Right lobe of liver (tissue), 6 donors: ENCODE measurements around the gene FTSJ1. TPM values are rescaled to one million over a fixed set of nuclear protein-coding genes. Genes with fewer than 3 reads are reported as not detected.
A peak's percentile ranks its signal among the peaks of the same experiment; 100 is the strongest.

Source experiments
- ATAC-seq, 4 donors: fragments of 200-7000 bp; cut with Tn5 transposase; one replicate each; pipeline ENCODE4 v1.9.1; 2020; ENCODE audit warnings: mild to moderate bottlenecking in 4 of 4, moderate library complexity in 4 of 4
- DNase-seq, 3 donors: peaks; one replicate each; pipeline ENCODE4 v3.0.0-alpha.2; 2020
- H3K27ac ChIP-seq, 3 donors: fragments of 200-600 bp; one replicate each; pipeline ENCODE4 v1.8.0; 2022
- H3K27me3 ChIP-seq, 2 donors: fragments of 200-600 bp; one replicate each; pipeline ENCODE4 v1.8.0; 2022
- H3K36me3 ChIP-seq, 4 donors: fragments of 200-600 bp; sonication (generic) in 1 of 4; one replicate each; pipeline versions ENCODE4 v1.5.1 to v1.8.0; 2017 to 2022; ENCODE audit warnings: control low read depth in 1 of 4
- H3K4me1 ChIP-seq, 4 donors: fragments of 200-600 bp; sonication (generic) in 1 of 4; one replicate each; pipeline versions ENCODE4 v1.5.1 to v1.8.0; 2017 to 2022; ENCODE audit warnings: control low read depth in 1 of 4
- H3K4me3 ChIP-seq, 3 donors: fragments of 200-600 bp; one replicate each; pipeline ENCODE4 v1.8.0; 2022
- H3K9me3 ChIP-seq, 4 donors: fragments of 200-600 bp; sonication (generic) in 1 of 4; one replicate each; pipeline versions ENCODE4 v1.5.1 to v1.8.0; 2017 to 2022; ENCODE audit warnings: control low read depth in 1 of 4
- POLR2A ChIP-seq: fragments of 450-650 bp; IDR thresholded peaks from one replicate; pipeline ENCODE4 v1.6.1; 2017; ENCODE audit warnings: antibody characterized with exemption, mild to moderate bottlenecking
- WGBS: methylation state at CpG from one replicate; pipeline ENCODE4 v1.1.6; 2018; ENCODE audit warnings: low coverage, low lambda C conversion rate; ENCODE audit not compliant: insufficient coverage; ENCODE audit errors: missing lambda C conversion rate; 5-methylcytosine and 5-hydroxymethylcytosine counted together
- intact Hi-C, 2 donors: fragments of 100-400 bp; cut with DNase I; formaldehyde crosslinking; loops; one replicate each; pipeline versions ENCODE4 v1.11.2 to v1.14.1; 2022
- total RNA-seq, 6 experiments: library from RNA; depleted of rRNA in 2 of 6; stranded (reverse); fragments of >200 nt in 2 of 6; fragmentation: NEBNext Ultra II Directional in 3 of 6; extraction: Animal tissue kit (Norgen Biotek cat#: 25700) in 3 of 6; gene quantifications; one replicate each; pipeline versions ENCODE4 v1.1.0 to v1.2.4, GENCODE V29; 2016 to 2023
- TF ChIP-seq, protein P1 (sequence below), 4 donors: fragments of 200-600 bp in 3 of 4; fragments of 450-650 bp in 1 of 4; IDR thresholded peaks; one replicate each; pipeline versions ENCODE4 v1.5.1 to v1.8.0; 2016 to 2022; ENCODE audit warnings: antibody characterized with exemption in 4 of 4, mild to moderate bottlenecking in 2 of 4
- donor health status: DM: no; HTN: yes; CAD: no.
- donor health status: DM: no; HTN: no; CAD: no.
- donor health status: DM: no; HTN: no; CAD: no.
- donor health status: DM: no; HTN: yes; CAD: no.
- donor health status: DM: no; HTN: yes; CAD: no.

FTSJ1 gene
- total RNA-seq, 6 experiments from 2014 or later = 9.9 to 30.4 (median 12.5) TPM

DNA sequence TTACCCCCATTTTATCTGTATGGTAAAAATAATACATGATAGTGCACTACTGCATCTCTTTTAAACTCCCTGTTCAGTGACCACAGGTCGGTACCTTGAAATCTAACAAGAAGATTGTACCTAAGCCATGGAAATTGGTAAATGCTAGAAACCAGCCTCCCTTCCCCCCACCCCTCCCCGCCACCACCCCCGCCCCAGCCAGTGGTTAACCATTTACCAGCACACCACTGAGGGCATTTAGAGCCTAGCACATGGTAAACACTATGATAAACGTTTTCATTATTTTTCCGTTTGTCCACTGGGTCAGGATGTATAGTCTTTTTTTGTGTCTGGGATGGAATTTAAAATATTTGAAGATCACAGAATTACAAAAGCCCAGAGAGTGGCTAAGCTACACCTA is 703 bp upstream of the FTSJ1 start:
- Histone ChIP-seq H3K4me1 (peaks cover 0 to 9% (median 0%) of the 10 kb centered on the region in 4 donors), H3K9me3 (no peaks in the 10 kb centered on the region), H3K36me3 (no peaks in the 10 kb centered on the region), H3K27ac (peak overlapping the region; percentile 33 to 63 (median 56)), H3K27me3 (no peaks in the 10 kb centered on the region), H3K4me3 (peak overlapping the region; percentile 44 to 77 (median 73))
- WGBS = 24% methylated on average over 5 of the region's 5 CpGs
- ATAC-seq (peak; percentile 48 to 64 (median 55)), DNase-seq (no peak)
- TF ChIP-seq, protein P1, sequence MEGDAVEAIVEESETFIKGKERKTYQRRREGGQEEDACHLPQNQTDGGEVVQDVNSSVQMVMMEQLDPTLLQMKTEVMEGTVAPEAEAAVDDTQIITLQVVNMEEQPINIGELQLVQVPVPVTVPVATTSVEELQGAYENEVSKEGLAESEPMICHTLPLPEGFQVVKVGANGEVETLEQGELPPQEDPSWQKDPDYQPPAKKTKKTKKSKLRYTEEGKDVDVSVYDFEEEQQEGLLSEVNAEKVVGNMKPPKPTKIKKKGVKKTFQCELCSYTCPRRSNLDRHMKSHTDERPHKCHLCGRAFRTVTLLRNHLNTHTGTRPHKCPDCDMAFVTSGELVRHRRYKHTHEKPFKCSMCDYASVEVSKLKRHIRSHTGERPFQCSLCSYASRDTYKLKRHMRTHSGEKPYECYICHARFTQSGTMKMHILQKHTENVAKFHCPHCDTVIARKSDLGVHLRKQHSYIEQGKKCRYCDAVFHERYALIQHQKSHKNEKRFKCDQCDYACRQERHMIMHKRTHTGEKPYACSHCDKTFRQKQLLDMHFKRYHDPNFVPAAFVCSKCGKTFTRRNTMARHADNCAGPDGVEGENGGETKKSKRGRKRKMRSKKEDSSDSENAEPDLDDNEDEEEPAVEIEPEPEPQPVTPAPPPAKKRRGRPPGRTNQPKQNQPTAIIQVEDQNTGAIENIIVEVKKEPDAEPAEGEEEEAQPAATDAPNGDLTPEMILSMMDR (IDR thresholded peaks at IDR 0.05) = no peak
- no peak for TF ChIP-seq POLR2A
- intact Hi-C loops = no loop called here

DNA sequence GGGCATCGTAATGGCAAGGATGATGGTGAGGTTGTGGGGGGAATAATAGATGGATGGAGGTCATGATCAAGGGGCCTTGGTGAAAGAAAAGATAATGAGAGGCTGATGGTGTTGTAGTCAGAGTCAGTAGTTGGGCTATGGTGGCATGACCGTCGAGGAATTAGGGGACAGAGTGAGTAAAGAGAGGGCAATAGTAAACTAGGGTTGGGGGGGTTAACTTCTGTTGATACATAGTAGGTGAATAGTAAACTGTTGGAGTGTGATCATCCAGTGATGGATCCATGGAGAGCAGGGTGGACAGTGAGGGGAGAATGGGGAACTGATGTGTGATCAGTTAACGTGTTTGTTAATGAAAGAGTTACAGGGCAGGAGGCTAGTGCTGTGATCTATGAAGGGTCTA is 920 bp downstream of the FTSJ1 start:
- no peak for TF ChIP-seq POLR2A
- TF ChIP-seq, protein P1 (IDR thresholded peaks at IDR 0.05) = no peak
- H3K27ac ChIP-seq = no peak overlapping the region
- no peaks in the 10 kb centered on the region for H3K9me3 ChIP-seq
- ATAC-seq (no peak), DNase-seq (no peak)
- H3K27me3 ChIP-seq = no peaks in the 10 kb centered on the region
- H3K4me3 ChIP-seq = peak overlapping the region; percentile 44 to 77 (median 73)
- intact Hi-C loops = no loop called here
- H3K4me1 ChIP-seq = peaks cover 0 to 9% (median 0%) of the 10 kb centered on the region in 4 donors
- H3K36me3 ChIP-seq = no peaks in the 10 kb centered on the region
- WGBS = 68% methylated on average over 4 of the region's 4 CpGs

DNA sequence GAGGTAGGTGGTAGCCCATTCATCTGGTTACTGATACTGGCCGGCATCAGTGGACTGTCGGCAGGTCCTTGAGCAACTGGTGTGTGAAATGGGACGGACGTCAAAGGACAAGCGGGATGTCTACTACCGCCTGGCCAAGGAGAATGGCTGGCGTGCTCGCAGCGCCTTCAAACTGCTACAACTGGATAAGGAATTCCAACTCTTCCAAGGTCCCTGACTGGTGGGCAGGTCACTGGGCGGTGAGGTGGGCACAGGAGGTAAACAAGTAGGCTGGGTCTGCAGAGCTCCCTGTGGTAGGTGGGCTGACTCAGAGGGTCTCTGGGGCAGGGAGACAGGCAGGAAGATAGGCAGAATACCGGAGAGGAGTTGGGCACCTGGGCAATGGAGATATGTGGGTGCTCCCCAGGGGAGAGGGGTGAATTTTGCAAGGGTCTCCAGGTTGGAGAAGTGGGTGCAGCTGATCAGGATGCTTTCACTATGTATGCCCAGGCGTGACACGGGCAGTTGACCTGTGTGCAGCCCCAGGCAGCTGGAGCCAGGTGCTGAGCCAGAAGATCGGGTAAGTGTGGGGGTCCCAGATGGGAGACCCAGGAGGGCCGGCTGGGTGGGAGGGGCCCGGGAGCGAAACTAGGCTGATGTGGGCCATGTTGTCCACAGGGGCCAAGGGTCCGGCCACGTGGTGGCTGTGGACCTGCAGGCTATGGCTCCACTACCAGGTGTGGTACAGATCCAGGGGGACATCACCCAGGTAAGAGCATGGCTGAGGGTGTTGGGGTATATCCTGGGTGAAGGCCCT is 2.2 kb downstream of the FTSJ1 start:
- 70% methylated on average over 2 of the region's 19 CpGs for WGBS
- intact Hi-C loops = no loop called here

DNA sequence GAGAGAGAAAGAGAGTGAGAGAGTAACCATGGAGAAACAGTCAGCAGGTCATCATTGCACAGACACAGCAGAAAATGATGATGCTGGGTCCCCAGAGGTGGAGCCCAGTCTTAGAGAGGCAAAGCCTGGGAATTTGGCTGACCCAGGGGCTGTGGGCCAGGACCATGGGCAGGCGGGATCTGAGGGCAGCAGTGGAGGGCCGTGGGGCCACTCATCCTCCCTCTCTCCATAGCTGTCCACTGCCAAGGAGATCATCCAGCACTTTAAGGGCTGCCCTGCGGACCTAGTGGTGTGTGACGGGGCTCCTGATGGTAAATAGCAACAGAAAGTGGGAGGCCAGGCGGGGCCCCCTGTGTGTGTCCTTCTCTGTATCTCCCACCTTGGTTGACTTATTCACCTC is 2.8 kb downstream of the FTSJ1 start:
- no peak for TF ChIP-seq POLR2A
- TF ChIP-seq, protein P1 (IDR thresholded peaks at IDR 0.05) = no peak
- no peaks in the 10 kb centered on the region for H3K9me3 ChIP-seq
- H3K36me3 ChIP-seq = no peaks in the 10 kb centered on the region
- no peaks in the 10 kb centered on the region for H3K27me3 ChIP-seq
- no CpG with 5 or more reads among the region's 5 CpGs for WGBS
- no peak for DNase-seq
- intact Hi-C loops = no loop called here
- H3K4me1 ChIP-seq = peaks cover 0 to 9% (median 0%) of the 10 kb centered on the region in 4 donors
- no peak for ATAC-seq
- no peak overlapping the region for H3K4me3 ChIP-seq
- no peak overlapping the region for H3K27ac ChIP-seq

More for the DNA sequence above, 2.2 kb downstream of the FTSJ1 start:
- ATAC-seq (no peak), DNase-seq (no peak)
- Histone ChIP-seq H3K27me3 (no peaks in the 10 kb centered on the region), H3K9me3 (no peaks in the 10 kb centered on the region), H3K27ac (no peak overlapping the region), H3K36me3 (no peaks in the 10 kb centered on the region), H3K4me3 (no peak overlapping the region), H3K4me1 (peaks cover 0 to 9% (median 0%) of the 10 kb centered on the region in 4 donors)
- TF ChIP-seq, protein P1 (IDR thresholded peaks at IDR 0.05) = no peak
- TF ChIP-seq POLR2A = no peak
